HG02763 (cell line): ENCODE measurements around the gene SPDYE17.
"Not testable (repeated sequence)": the region's sequence is repeated elsewhere in the genome, so short reads cannot be mapped to it uniquely, and the experiment has no call there.

Experiments
- ATAC-seq: cut with Tn5 transposase; IDR thresholded peaks from one replicate; pipeline ENCODE4 v1.9.1; 2021; ENCODE audit warnings: mild to moderate bottlenecking, moderate library complexity; ENCODE audit not compliant: unreplicated experiment

SPDYE17 gene

DNA sequence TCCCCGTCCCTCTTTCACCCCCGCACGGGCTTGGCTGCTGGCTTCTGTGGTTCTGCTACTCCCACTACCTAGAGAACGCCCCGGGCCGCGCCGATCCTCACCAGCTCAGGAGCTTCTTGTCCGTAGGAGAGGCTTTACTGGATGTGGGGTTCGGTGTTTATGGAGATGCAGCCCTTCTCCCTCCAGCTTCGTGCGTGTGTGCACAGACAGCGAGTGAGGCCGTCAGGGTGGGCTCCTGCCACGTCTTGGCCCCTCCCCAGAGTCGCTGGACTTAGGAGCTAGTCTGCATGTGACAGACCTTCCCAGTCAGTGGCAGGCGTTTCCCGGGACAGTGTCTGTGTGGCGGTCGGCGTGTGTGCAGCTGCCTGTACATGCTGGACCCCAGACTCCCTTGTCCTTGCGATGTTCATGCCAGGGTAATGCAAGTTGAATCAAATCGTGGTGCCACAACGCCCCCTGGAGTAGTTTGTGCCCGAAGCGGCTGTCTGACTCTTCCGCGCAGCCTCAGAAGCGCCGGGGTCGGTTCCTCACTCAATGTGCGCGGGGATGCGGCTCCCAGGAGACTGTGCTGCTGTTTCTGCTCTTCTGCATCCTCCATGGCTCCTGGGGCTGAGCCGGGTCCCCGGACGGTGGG is 32.6 kb downstream of the SPDYE17 start:
- not testable (repeated sequence) for ATAC-seq

DNA sequence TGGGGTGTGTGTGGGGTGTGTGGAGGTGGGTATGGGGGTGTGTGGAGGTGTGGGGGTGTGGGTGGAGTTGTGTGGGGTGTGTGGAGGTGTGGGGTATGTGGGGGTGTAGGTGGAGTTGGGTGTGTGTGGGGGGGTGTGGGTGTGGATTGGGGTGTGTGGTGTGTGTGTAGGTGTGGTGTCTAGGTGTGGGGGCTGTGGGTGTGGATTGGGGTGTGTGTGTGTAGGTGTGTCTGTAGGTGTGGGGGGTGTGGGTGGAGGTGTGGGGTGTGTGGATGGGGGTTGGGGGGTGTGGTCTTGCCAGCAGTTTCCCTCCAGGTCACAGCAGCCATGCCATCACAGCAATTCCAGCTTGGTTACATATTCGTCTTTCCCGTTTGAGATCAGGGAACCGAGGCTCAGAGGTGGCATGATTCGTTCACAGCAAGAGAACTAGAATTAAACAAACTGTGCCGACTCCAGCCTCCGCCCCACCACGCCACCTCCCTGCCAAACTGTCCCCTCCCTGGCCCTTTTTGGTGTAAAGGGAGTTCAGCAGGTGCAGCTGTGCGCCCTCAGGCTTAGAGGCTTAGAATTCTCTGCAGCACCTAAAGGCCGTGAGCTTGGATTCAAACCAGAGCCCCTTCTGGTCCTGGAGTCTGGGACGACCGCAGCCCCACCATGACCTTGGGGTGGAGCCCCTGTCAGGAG is 33.3 kb downstream of the SPDYE17 start:
- not testable (repeated sequence) for ATAC-seq

DNA sequence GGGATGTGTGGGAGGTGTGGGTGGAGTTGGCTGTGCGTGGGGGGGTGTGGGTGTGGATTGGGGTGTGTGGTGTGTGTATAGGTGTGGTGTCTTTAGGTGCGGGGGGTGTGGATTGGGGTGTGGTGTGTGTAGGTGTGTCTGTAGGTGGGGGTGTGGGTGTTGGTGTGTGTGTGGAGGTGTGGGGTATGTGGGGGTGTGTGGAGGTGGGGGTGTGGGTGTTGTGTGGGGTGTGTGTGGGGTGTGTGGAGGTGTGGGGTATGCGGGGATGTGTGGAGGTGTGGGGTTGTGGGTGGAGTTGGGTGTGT is 33.9 kb downstream of the SPDYE17 start:
- ATAC-seq, result no peak

DNA sequence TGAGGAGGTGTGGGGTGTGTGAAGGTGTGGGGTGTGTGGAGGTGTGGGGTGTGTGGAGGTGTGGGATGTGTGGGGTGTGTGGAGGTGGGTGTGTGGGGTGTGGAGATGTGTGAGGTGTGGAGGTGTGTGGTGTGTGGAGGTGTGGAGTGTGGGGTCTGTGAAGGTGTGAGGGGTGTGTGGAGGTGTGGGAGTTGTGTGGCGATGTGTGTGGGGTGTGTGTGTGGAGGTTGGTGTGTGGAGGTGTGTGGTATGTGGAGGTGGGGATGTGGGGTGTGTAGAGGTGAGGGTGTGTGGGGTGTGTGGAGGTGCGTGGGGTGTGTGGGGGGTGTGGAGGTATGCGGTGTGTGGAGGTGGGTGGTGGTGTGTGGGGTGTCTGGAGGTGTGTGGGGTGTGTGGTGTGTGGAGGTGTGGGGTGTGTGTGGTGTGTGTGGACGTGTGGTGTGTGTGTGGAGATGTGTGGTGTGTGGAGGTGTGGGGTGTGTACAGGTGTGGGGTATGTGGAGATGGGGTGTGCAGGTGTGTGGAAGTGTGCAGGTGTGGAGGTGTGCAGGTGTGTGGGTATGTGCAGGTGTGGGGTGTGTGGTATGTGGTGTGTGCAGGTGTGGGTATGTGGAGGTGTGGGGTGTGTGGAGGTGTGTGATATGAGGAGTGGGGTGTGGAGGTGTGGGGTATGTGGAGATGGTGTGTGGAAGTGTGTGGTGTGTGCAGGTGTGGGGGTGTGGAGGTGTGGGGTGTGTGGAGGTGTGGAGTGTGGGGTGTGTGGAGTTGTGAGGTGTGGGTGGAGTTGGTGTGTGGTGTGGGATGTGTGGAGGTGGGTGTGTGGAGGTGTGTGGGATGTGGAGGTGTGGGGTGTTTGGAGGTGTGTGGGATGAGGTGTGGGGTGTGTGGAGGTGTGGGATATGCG is 34.5 kb downstream of the SPDYE17 start:
- no peak for ATAC-seq

DNA sequence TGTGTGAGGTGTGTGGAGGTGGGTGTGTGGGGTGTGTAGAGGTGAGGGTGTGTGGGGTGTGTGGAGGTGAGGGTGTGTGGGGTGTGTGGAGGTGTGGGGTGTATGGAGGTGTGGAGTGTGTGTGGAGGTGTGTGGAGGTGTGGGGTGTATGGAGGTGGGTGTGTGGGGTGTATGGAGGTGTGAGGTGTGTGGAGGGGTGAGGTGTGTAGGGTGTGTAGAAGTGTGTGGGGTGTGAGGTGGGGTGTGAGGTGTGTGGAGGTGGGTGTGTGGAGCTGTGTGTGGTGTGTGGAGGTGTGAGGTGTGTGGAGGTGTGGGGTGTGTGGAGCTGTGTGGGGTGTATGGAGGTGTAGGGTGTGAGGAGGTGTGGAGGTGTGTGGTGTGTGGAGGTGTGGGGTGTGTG is 35.2 kb downstream of the SPDYE17 start:
- ATAC-seq, result not testable (repeated sequence)

DNA sequence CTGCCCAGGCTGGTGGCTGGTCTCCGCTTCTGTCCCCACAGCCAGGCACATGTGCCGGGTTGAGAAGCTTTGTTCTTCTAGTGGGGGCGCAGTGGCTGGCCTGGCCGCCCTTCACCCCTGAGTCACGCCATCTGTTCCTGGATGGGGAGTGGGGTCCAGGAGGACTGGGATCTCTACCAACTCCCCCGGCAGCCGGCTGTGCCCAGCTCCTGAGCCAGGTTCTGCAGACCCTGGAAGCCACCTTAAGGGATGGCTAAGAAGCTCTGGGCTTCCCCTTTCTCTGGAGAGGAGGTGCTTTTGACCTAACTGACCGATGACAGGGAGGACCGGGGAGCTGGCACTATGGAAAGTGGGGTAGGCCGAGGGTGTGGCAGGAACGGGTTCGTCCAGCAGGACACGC is 37.9 kb downstream of the SPDYE17 start:
- ATAC-seq, result not testable (repeated sequence)

DNA sequence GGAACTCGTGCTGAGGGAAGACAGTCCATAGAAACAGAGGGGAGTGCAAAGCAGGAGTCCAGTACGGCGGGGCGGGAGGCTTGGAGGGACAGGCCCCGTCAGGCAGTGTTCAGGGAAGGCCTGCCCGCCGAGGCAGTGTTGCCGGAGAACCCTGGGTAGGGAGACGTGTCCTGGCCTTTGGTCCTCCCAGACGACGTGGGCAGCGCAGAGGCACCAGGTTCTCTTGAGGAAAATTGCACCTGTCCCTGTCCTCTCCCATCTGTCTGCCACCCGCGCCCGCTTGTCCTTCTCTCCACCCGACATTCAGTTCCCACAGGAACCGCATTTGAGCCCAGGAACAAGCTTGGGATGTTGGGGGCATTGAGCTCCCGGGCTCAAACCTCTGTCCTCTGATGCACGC is 38.3 kb downstream of the SPDYE17 start:
- not testable (repeated sequence) for ATAC-seq

DNA sequence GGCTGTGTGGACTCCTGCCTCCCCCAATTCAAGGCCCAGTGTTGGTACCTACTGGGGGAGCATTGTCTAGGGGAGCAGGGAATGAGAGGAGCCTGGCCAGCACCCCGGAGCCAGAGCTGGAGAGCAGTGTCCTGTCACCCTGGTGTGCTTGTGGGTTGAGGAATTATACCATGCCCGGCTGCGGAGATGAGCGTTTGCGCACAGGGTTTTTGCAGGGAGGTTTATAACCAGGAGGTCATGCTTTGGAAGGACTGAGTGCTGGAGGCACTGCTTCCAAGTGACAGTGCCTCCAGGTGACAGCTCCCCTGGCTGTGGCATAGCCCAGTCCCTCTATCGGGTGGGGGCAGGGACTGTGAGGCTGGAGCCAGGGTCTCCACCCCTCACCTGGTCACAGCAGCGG is 39.3 kb downstream of the SPDYE17 start:
- ATAC-seq, result not testable (repeated sequence)

DNA sequence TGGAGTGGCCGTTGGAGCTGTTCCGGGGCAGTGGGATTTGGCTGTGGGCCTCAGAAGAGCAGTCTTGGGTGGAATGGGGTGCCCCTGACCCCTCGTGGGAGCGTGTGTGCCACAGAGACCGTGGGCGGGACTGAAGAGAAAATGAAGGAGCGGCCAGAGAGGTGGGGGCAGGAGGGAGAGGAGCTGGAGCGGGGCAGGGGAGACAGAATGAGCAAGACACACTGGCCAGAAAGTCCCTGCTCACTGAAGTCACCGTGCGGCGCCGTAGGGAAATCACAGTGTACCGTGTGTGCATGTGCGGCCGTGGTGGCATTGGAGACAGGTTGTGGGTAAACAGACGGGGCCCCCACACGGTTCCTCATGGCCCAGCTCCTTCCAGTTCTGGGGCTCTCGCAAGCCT is 40.0 kb downstream of the SPDYE17 start:
- ATAC-seq, result not testable (repeated sequence)

DNA sequence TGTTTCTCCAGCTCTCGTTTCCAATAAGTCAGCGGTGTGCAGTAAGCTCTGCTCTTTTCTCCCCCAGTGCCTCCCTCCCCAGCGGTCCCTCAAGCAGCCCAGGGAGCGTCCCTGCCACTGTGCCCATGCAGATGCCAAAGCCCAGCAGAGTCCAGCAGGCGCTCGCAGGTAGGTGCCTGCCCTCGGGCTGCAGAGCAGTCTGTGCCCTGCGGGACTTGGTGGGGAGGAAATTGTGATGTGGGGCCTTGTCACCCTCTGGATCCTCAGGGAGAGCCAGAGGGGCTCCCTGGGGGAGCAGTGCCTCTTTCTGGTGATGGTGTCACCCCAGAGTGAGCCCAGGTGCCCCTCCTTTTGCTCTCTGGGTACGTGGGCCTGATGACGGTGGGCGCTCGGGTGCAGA is 42.0 kb downstream of the SPDYE17 start:
- ATAC-seq, result not testable (repeated sequence)

DNA sequence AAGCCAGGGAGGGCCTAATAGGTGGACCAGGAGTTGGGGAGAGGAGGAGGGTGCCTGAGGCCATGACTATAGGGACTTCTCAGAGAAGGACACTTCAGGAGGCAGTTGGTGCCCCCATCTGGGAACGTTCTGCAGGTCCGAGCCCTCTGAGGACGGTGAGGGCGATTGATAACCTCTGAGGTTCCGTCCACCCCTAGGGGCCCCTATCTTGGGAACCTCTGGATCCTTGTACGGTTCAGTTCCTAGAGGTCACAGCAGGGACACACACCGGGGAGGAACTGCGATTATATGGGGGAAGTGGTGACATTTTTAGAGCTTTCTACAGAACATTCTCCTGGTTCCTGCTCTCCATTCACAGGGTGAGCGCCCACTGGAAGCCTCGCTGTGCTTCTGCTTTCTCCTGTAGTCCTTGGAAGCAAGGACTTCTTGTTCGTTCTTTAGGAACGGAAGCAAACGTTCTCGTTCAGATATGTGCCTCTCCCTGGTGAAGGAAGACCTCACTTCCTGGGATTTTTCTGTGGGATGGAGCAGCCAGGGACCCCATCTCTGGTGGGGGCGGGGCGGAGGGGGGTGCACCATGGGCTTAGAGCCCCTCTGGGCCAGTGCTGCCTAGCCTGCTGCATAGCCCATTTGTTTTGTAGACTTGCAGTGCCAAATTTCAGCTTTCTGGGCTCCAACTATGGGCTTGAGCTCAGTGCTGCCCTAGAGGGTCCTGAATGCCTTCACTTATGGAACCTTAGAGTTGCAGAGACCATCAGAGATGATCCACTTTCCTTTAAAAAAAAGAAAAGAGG is 46.0 kb downstream of the SPDYE17 start:
- not testable (repeated sequence) for ATAC-seq

DNA sequence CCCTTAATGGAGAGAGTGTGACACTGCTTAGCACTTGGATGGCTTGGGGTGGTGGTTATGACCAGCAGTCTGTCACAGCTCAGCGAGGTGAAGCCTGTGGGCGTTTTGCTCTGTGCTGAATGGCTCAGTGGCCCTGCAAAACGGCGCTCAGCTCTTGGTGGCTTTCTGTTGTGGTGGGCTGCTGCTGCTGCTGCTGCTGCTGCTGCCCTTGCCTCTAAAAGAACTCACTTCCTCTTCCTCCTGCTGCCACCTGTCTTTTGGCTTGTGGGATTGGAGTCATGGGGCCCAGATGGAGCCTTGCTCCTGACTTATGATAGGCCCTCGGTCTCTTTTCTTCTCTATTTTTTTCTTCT is 47.4 kb downstream of the SPDYE17 start:
- ATAC-seq, result peak; percentile 98

DNA sequence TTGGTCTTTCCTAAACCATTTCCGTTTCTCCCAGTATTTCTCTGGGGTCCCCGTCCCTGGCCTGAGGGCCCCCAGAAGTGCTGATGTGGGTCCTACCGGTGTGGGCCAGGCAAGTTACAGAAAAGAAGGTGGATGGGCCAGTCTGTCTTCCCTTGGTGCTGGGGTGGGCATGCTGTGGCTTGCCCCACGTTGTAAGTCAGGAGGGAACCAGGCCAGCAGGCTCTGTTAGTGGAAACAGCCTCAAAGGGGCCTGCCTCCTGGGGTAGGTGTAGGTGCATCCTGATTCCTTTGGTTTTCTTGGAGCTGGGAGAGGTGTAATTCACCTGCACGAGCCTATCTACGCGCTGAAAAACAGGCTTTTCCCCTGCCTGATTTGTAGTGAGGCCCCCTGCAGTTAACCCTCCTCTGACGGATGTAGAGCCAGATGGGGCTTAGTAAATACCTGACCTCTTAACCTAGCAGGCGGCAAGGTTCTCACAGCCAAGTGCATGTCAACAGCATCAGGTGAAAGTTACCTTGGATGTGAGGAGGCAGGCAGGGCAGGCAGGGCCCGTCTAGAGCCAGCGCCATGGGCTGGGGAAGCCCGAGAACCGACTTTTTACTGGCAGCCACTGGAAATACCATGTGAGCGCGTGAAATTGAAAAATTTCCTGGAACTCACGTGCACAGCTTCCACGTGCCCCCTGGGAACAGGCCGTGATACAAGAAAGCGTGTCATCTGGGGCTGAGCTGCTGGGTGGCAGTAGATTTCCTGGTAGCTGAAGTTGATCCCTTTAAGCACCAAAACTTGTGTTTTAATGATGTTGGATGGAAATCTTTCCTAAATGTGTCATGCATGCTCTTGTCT is 48.0 kb downstream of the SPDYE17 start:
- peak; percentile 6 for ATAC-seq

DNA sequence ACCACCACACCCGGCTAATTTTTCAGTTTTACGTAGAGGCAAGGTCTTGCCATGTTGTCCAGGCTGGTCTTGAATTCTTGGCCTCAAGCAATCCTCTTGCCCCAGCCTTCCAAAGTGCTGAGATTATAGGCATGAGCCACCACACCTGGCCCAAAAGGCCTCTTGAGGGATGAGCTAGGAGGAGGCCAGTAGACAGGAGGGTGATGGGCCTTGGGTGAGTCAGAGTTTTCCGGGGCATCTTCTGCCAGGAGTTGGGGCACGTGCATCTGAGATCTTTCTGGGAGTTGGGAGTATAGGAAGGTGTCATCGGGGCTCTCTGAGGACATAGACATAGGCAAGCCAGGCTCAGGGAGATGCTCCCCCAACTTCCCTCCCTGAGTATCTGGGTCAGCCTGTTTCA is 48.8 kb downstream of the SPDYE17 start:
- not testable (repeated sequence) for ATAC-seq

DNA sequence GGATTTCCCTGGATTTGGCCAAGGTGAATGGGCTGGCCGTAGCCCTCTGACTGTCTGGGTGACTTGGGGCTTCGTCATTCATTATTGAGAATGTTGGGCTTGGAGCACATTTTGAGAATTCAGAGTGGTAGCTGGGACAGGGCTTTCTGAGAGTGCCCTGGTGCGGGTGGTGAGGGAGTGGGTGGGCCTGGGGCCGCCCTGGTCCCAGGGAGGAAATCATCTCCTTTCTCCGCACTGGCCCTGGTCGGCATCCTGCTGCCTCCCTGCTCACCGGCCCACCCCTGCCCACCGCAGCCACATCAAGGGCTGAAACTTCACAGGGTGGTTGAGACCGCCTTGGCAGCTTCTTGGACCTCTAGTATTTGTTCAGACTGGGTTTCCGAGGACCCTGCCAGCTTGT is 49.7 kb downstream of the SPDYE17 start:
- ATAC-seq, result not testable (repeated sequence)

DNA sequence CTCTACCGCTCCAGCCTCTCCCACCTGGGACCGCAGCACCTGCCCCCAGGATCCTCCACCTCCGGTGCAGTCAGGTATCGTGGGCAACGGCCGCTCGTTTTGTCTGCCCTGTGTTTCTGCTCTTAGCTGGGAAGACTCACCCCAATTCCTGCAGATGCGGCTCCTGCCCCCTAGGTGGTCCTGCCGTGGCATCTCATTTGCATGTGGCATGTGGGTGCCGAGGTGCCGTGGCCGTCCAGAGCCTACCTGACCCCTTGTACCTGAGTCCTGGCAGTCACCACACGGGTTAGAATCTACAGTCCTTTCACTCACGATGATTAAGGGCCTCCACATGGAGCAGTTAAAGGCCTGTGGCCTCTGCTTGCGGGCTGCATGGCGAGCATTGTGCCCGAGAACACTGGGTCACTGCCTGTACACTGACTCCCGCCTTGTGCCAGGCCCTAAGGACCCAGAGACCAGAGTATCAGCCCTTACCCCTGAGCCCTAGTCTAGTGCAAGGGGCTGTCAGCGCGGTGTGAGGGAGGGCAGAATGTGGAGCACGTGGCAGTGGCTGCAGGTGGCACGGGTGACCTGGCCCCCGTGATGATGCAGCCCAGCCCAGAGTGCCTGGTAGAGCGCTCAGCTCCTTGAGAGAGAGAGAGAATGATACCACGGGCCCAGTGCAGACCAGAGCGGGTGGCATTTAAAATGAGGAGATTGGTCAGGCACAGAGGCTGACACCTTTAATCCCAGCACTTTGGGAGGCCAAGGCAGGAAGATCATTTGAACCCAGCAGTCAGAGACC is 50.8 kb downstream of the SPDYE17 start:
- ATAC-seq, result not testable (repeated sequence)

DNA sequence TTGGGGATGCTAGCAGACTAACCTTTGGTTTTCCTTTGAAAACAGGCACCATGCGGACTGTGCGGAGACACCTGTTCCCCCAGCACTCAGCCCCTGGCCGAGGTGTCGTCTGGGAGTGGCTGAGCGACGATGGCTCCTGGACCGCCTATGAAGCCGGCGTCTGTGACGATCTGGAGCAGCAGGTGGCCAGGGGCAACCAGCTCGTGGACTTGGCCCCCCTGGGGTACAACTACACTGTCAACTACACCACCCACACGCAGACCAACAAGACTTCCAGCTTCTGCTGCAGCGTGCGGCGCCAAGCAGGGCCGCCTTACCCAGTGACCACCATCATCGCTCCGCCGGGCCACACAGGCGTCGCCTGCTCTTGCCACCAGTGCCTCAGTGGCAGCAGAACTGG is 51.6 kb downstream of the SPDYE17 start:
- ATAC-seq, result not testable (repeated sequence)

DNA sequence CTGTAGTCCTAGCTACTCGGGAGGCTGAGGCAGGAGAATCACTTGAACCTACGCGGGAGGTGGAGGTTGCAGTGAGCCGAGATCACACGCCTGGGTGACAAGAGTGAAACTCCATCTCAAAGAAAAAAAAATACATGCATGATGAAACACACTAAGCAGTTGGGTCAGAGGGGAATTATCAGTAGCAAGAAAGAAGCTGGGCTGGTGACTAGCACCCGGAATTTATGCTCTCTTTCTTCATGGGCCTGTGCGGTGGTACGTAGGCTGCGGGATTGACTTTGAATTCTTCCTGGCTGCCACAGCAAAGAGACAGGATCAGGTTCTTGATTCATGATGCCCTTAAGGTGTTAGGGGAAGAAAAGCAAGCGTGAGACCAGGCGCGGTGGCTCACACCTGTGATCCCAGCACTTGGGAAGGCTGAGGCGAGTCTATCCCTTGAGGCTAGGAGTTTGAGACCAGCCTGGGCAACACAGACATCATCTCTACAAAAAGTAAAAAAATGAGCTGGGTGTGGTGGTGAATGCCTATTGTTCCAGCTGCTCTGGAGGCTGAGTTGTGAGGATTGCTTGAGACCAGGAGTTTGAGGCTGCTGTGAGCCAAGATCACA is 54.3 kb downstream of the SPDYE17 start:
- ATAC-seq, result not testable (repeated sequence)
